ENCODE results near the gene BPIFA3.

The BPIFA3 gene

DNA sequence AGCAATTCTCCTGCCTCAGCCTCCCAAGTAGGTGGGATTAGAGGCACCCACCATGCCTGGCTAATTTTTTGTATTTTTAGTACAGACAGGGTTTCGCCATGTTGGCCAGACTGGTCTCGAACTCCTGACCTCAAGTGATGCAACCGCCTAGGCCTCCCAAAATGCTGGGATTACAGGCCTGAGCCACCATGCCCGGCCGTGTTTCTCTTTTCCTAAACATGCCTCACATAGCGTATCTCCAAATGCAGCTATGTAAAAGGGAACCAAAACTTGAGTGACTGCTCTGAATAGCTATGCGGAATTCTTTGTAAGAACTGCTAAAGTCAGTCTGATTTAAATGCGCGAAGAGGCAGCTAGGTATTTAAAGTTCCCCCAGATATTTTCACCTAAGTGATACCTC lies 28.7 kb upstream of the BPIFA3 start:
- TF ChIP-seq, protein P1, sequence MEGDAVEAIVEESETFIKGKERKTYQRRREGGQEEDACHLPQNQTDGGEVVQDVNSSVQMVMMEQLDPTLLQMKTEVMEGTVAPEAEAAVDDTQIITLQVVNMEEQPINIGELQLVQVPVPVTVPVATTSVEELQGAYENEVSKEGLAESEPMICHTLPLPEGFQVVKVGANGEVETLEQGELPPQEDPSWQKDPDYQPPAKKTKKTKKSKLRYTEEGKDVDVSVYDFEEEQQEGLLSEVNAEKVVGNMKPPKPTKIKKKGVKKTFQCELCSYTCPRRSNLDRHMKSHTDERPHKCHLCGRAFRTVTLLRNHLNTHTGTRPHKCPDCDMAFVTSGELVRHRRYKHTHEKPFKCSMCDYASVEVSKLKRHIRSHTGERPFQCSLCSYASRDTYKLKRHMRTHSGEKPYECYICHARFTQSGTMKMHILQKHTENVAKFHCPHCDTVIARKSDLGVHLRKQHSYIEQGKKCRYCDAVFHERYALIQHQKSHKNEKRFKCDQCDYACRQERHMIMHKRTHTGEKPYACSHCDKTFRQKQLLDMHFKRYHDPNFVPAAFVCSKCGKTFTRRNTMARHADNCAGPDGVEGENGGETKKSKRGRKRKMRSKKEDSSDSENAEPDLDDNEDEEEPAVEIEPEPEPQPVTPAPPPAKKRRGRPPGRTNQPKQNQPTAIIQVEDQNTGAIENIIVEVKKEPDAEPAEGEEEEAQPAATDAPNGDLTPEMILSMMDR (IDR thresholded peaks at IDR 0.05; ENCODE audit: borderline replicate concordance, control extremely low read depth, extremely low read depth, insufficient read depth, missing control alignments) = no peak
- in situ Hi-C loops (cut with MboI; ENCODE audit: low sequenced_read_pairs, unreplicated experiment) = no loop called here
- DNase-seq (ENCODE audit: low spot score) = no peak

DNA sequence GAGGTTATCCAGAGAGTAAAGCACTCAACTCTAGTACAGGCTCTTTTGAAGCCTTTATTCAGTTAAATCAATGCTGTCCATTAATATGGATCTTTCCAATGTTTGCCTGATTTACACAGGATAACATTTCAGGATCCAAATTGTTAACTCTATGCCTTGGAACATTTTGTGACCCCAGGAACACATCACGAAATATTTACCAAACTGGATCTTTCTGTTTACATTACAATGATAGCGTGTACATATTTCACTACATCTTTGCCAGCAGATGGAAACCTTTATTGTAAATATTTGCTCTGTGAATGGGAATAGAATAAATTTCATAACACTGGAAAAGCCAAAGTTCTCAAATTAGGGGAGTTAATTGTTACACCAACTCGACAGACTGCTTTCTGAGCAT lies 25.7 kb upstream of the BPIFA3 start:
- in situ Hi-C loops (cut with MboI; ENCODE audit: low sequenced_read_pairs, unreplicated experiment) = no loop called here
- no peak for DNase-seq (ENCODE audit: low spot score)
- TF ChIP-seq, protein P1 (IDR thresholded peaks at IDR 0.05; ENCODE audit: borderline replicate concordance, control extremely low read depth, extremely low read depth, insufficient read depth, missing control alignments) = no peak

DNA sequence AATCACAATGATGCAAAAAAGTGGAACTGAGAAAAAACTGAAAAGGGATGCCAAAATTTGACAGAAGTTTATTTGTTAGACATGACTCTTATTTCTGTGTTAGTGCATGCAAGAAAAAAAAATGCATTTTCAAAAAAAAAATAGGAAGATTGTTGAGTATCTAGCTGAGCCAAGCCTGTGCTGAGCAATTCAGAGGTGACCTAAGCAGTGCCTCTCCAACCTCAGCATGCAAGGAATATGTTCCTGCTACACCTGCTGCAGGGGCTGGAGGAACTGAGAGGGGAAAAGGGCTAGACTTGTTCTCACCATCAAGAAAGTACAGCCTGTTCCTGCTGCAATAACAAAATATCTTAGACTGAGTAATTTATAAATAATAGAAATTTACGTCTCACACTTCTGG lies 25.2 kb upstream of the BPIFA3 start:
- no peak for DNase-seq (ENCODE audit: low spot score)
- in situ Hi-C loops (cut with MboI; ENCODE audit: low sequenced_read_pairs, unreplicated experiment) = no loop called here
- TF ChIP-seq, protein P1 (IDR thresholded peaks at IDR 0.05; ENCODE audit: borderline replicate concordance, control extremely low read depth, extremely low read depth, insufficient read depth, missing control alignments) = no peak

DNA sequence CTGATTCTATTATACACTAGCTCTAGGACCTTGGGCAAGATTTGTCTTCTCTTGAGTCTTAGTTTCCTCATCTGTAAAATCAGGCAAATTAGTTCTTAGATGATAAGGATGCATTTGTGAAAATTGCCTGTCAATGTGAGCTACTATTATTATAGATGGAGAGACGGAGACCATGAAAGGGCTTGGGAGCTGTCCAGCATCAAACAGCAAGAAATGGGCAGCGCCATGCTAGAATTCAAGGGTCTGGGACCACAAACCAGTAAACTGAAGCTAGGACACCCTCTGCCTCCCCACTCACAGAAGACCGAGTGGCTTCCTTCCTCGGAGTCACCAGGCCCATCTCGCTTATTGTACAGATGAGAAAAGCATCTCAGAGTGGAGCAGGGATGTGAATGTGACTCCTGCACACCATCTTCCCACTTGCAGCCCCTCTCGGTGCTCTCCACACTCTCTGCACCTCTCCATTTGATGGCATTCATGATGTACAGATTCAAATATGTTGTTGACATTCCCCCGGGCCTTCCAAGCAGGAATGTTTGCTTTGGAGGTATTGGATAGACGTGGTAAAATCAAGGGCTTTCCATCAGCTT lies 24.1 kb upstream of the BPIFA3 start:
- in situ Hi-C loops (cut with MboI; ENCODE audit: low sequenced_read_pairs, unreplicated experiment) = no loop called here
- TF ChIP-seq, protein P1 (IDR thresholded peaks at IDR 0.05; ENCODE audit: borderline replicate concordance, control extremely low read depth, extremely low read depth, insufficient read depth, missing control alignments) = no peak
- DNase-seq (ENCODE audit: low spot score) = no peak

DNA sequence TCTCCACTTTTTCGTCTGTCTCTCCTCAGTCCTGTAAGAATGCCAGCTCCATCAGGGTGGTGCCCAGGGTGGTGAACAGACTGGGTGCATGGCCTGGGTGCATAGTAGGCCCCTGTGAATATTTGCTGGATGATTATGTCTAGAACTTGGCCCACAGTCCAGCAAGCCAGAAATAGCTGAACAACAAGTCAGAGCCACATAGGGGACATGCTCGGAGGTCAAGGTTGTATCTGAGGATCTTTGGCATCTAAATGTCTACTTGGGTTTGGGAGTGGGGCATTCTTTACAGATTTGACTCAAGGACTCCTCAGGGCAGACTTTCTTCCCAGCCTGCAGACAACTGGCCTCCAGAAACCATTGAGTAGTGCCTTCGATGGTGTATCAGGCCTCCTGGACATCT lies 18.1 kb upstream of the BPIFA3 start:
- TF ChIP-seq, protein P1 (IDR thresholded peaks at IDR 0.05; ENCODE audit: borderline replicate concordance, control extremely low read depth, extremely low read depth, insufficient read depth, missing control alignments) = no peak
- in situ Hi-C loops (cut with MboI; ENCODE audit: low sequenced_read_pairs, unreplicated experiment) = no loop called here
- no peak for DNase-seq (ENCODE audit: low spot score)

DNA sequence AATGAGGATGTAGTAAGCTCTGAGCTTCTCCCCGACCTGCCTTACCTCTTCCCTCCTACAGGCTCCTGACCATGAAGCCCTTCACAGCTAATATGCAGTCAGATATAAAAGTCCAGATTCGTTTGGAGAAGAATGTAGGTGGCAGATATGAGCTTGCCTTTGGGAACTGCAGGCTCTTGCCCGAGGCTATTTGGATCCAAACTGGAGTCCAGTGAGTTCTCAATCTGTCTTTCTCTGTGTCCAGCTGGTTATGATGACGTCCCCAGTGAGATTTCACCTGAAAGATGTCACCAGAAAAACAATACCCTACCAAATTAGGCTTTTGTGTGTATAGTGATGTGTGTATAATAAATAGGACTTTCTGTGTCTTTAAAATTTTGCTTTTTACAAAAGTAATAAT lies 14.7 kb upstream of the BPIFA3 start:
- TF ChIP-seq, protein P1 (IDR thresholded peaks at IDR 0.05; ENCODE audit: borderline replicate concordance, control extremely low read depth, extremely low read depth, insufficient read depth, missing control alignments) = no peak
- DNase-seq (ENCODE audit: low spot score) = no peak
- in situ Hi-C loops (cut with MboI; ENCODE audit: low sequenced_read_pairs, unreplicated experiment) = no loop called here
